PC-3 (cell line): Measurements from ENCODE around the gene MAGEC3. TPM values are rescaled to one million over a fixed set of nuclear protein-coding genes. Genes with fewer than 3 reads are reported as not detected.
A peak's percentile ranks its signal among the peaks of the same experiment; 100 is the strongest.

Experiments
- ATAC-seq: fragments of 200-7000 bp; cut with Tn5 transposase; 2 replicates; pipeline ENCODE4 v1.9.1; 2020; ENCODE audit warnings: mild to moderate bottlenecking, moderate library complexity
- BruUV-seq: library from RNA; stranded (reverse); fragments of 400-500 nt; replicated peaks from 2 replicates; lab custom pipeline; 2021; lab: Mats Ljungman, UMichigan
- CTCF ChIA-PET: fragments of 300-600 bp; sonication (Branson Sonifier 250); formaldehyde crosslinking; loops from one replicate; lab custom pipeline; 2022; ENCODE audit warnings: antibody characterized with exemption; lab: Charles Lee
- POLR2A ChIA-PET: fragments of 300-600 bp; sonication (Branson Sonifier 250); formaldehyde crosslinking; loops from one replicate; lab custom pipeline; 2022; ENCODE audit warnings: antibody characterized with exemption; ENCODE audit not compliant: unreplicated experiment; lab: Charles Lee
- DNase-seq: peaks from one replicate; pipeline ENCODE4 v3.0.0-alpha.2; 2015
- H2AFZ ChIP-seq: fragments of 300-600 bp; sonication (generic); 2 replicates; pipeline ENCODE4 v1.6.0; 2016; ENCODE audit warnings: antibody characterized with exemption, low read length
- H3F3A ChIP-seq: fragments of 300-600 bp; sonication (generic); one replicate; pipeline ENCODE4 v1.6.0; 2017; ENCODE audit warnings: antibody characterized with exemption, low read length, control low read depth, mild to moderate bottlenecking; ENCODE audit not compliant: unreplicated experiment
- H3K27ac ChIP-seq: fragments of 300-600 bp; sonication (generic); 2 replicates; pipeline ENCODE4 v1.5.1; 2016; ENCODE audit warnings: mild to moderate bottlenecking, low read length
- H3K27me3 ChIP-seq: fragments of 300-600 bp; sonication (generic); 2 replicates; pipeline ENCODE4 v1.6.1; 2016; ENCODE audit warnings: low read length, mixed read lengths
- H3K36me3 ChIP-seq: fragments of 300-600 bp; sonication (generic); 2 replicates; pipeline ENCODE4 v1.6.1; 2016; ENCODE audit warnings: low read depth, mixed run types, low read length, mixed read lengths
- H3K4me1 ChIP-seq: fragments of 300-600 bp; sonication (generic); 2 replicates; pipeline ENCODE4 v1.5.1; 2016; ENCODE audit warnings: low read length; ENCODE audit not compliant: insufficient read depth
- H3K4me2 ChIP-seq: fragments of 300-600 bp; sonication (generic); 2 replicates; pipeline ENCODE4 v1.6.0; 2016; ENCODE audit warnings: low read length
- H3K4me3 ChIP-seq: fragments of 300-600 bp; sonication (generic); 2 replicates; pipeline ENCODE4 v1.5.1; 2016; ENCODE audit warnings: mild to moderate bottlenecking, low read length, mixed read lengths
- H3K79me2 ChIP-seq: fragments of 300-600 bp; sonication (generic); 2 replicates; pipeline ENCODE4 v1.6.1; 2017; ENCODE audit warnings: low read length, mixed read lengths
- H3K9ac ChIP-seq: fragments of 300-600 bp; sonication (generic); 2 replicates; pipeline ENCODE4 v1.6.0; 2016; ENCODE audit warnings: mild to moderate bottlenecking, low read length
- H3K9me2 ChIP-seq: fragments of 300-600 bp; sonication (generic); replicated peaks from 2 replicates; pipeline ENCODE4 v1.6.1; 2016; ENCODE audit warnings: mixed run types, low read length, mixed read lengths
- H3K9me3 ChIP-seq: fragments of 300-600 bp; sonication (generic); 2 replicates; pipeline ENCODE4 v1.6.1; 2016; ENCODE audit warnings: low read length, mixed read lengths
- H4K20me1 ChIP-seq: fragments of 300-600 bp; sonication (generic); 2 replicates; pipeline ENCODE4 v1.6.1; 2016; ENCODE audit warnings: low read length, mixed read lengths
- EZH2 ChIP-seq: fragments of 300-600 bp; sonication (generic); IDR thresholded peaks from one replicate; pipeline ENCODE4 v1.6.1; 2017; ENCODE audit warnings: antibody characterized with exemption, mild to moderate bottlenecking, low read length; ENCODE audit not compliant: unreplicated experiment
- EZH2phosphoT487 ChIP-seq: fragments of 300-600 bp; sonication (generic); IDR thresholded peaks from 2 replicates; pipeline ENCODE4 v1.6.1; 2018; ENCODE audit warnings: mild to moderate bottlenecking, antibody characterized with exemption, low read length, borderline replicate concordance
- intact Hi-C: fragments of 100-400 bp; cut with micrococcal nuclease; formaldehyde crosslinking; loops from 2 replicates; pipeline ENCODE4 v1.9.0; 2023
- total RNA-seq: library from RNA; depleted of rRNA; stranded (reverse); fragments of >200 nt; gene quantifications from 2 replicates; pipeline ENCODE4 v1.2.3, GENCODE V29; 2014
- TF ChIP-seq, protein P1 (sequence below): fragments of 300-600 bp; sonication (generic); conservative IDR thresholded peaks from 2 replicates; pipeline ENCODE4 v1.5.1; 2017; ENCODE audit warnings: antibody characterized with exemption, low read depth, mild to moderate bottlenecking, low read length

MAGEC3 gene
- total RNA-seq, 1 experiment from 2014 or later, result not detected

DNA sequence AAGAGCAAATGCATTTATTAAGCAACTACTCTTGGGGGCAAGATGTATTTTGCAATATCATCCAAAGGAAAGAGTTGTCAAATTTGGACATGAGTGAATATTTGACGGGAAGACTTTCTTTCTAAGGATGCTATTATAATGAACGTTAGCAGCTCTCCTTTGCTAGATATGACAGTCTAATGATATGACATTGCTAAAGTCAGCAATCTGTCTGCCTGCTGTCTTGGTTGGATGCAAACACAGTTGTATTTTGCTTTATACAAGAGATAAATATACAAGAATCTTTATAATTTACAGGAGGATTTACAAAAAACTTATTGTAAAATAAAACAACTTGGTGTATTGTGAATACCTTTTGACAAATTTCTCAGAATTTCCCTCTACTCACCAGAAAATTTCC, 103.1 kb downstream of the MAGEC3 start:
- H2AFZ ChIP-seq, result no peak overlapping the region
- BruUV-seq, result no TSS peak
- H3K4me3 ChIP-seq, result no peak overlapping the region
- H3K36me3 ChIP-seq, result no peaks in the 10 kb centered on the region; the same call in 1 of the 2 replicates
- TF ChIP-seq, protein P1, sequence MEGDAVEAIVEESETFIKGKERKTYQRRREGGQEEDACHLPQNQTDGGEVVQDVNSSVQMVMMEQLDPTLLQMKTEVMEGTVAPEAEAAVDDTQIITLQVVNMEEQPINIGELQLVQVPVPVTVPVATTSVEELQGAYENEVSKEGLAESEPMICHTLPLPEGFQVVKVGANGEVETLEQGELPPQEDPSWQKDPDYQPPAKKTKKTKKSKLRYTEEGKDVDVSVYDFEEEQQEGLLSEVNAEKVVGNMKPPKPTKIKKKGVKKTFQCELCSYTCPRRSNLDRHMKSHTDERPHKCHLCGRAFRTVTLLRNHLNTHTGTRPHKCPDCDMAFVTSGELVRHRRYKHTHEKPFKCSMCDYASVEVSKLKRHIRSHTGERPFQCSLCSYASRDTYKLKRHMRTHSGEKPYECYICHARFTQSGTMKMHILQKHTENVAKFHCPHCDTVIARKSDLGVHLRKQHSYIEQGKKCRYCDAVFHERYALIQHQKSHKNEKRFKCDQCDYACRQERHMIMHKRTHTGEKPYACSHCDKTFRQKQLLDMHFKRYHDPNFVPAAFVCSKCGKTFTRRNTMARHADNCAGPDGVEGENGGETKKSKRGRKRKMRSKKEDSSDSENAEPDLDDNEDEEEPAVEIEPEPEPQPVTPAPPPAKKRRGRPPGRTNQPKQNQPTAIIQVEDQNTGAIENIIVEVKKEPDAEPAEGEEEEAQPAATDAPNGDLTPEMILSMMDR, result no peak
- no peak for TF ChIP-seq EZH2
- no peak for TF ChIP-seq EZH2phosphoT487
- peaks cover 6% of the 10 kb centered on the region for H3K4me1 ChIP-seq
- ChIA-PET CTCF (no interaction called here), POLR2A (no interaction called here)
- no peaks in the 10 kb centered on the region for H4K20me1 ChIP-seq
- H3K27ac ChIP-seq, result no peak overlapping the region
- H3K27me3 ChIP-seq, result no peaks in the 10 kb centered on the region
- intact Hi-C loops, result no loop called here
- H3F3A ChIP-seq, result no peaks in the 10 kb centered on the region
- no peaks in the 10 kb centered on the region for H3K79me2 ChIP-seq
- H3K9me2 ChIP-seq, result no peaks in the 10 kb centered on the region
- peaks cover 3% of the 10 kb centered on the region; the same call in 1 of the 2 replicates for H3K9me3 ChIP-seq
- ATAC-seq (no peak), DNase-seq (no peak)
- no peak overlapping the region for H3K9ac ChIP-seq
- H3K4me2 ChIP-seq, result no peak overlapping the region

DNA sequence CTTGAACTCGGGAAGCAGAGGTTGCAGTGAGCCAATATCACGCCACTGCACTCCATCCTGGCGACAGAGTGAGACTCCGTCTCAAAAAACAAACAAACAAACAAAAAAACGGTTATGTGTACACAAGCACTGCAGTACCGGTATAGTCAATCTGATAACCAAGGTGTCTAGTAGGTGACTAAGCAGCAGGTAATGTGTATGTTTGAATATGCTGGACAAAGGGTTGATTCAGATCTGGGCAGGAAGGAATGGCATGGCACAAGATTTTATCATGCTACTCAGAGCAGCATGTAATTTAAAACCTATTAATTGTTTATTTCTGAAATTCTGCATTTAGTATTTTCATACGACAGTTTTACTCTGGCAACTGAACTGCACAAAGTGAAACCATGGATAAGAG, 107.3 kb downstream of the MAGEC3 start:
- no peak overlapping the region for H2AFZ ChIP-seq
- no peak overlapping the region for H3K4me3 ChIP-seq
- peaks cover 6% of the 10 kb centered on the region for H3K4me1 ChIP-seq
- peak; percentile 100 for ATAC-seq
- peak overlapping the region; percentile 29 for H3K4me2 ChIP-seq
- intact Hi-C loops, result no loop called here
- H3K27ac ChIP-seq, result peak overlapping the region; percentile 59
- H3K79me2 ChIP-seq, result no peaks in the 10 kb centered on the region
- DNase-seq, result peak; percentile 85
- no TSS peak for BruUV-seq
- no peaks in the 10 kb centered on the region for H3K36me3 ChIP-seq
- CTCF ChIA-PET, result interaction anchor here (0.6 kb wide), 1 partner anchor 30 kb away, joined by 4 read pairs; no protein-coding TSS in a partner anchor
- H3K9me3 ChIP-seq, result peaks cover 3% of the 10 kb centered on the region; the same call in 1 of the 2 replicates
- no peaks in the 10 kb centered on the region for H4K20me1 ChIP-seq
- TF ChIP-seq, protein P1, result no peak
- TF ChIP-seq EZH2 (no peak), EZH2phosphoT487 (no peak)
- no peak overlapping the region for H3K9ac ChIP-seq
- H3K9me2 ChIP-seq, result no peaks in the 10 kb centered on the region
- H3K27me3 ChIP-seq, result no peaks in the 10 kb centered on the region
- no peaks in the 10 kb centered on the region for H3F3A ChIP-seq
- POLR2A ChIA-PET, result no interaction called here

- no peak for DNase-seq
- no TSS peak for BruUV-seq
- Histone ChIP-seq H2AFZ (no peak overlapping the region), H3K9me3 (peaks cover 3% of the 10 kb centered on the region; the same call in 1 of the 2 replicates), H4K20me1 (no peaks in the 10 kb centered on the region), H3K79me2 (no peaks in the 10 kb centered on the region), H3K4me3 (no peak overlapping the region), H3F3A (no peaks in the 10 kb centered on the region), H3K27me3 (no peaks in the 10 kb centered on the region), H3K9ac (no peak overlapping the region), H3K9me2 (no peaks in the 10 kb centered on the region), H3K36me3 (no peaks in the 10 kb centered on the region), H3K4me2 (no peak overlapping the region), H3K4me1 (peaks cover 6% of the 10 kb centered on the region), H3K27ac (no peak overlapping the region)
- intact Hi-C loops, result no loop called here
- TF ChIP-seq EZH2phosphoT487, result no peak
- TF ChIP-seq, protein P1, result no peak
- TF ChIP-seq EZH2, result no peak
- ChIA-PET POLR2A (no interaction called here), CTCF (no interaction called here)
- no peak for ATAC-seq
Observed at GRCh38 chrX:141947350-141947749, 109.2 kb downstream of the MAGEC3 start.
